OCI-LY1 (cell line): Measurements from ENCODE around the gene DIP2C.

Experiments
- H2AFZ ChIP-seq: fragments of 200-600 bp; sonication (generic), shearing (Covaris generic); 2 replicates; pipeline ENCODE4 v1.6.0; 2014; ENCODE audit warnings: antibody characterized with exemption, mild to moderate bottlenecking, low read length
- H3F3A ChIP-seq: fragments of 200-600 bp; sonication (generic), shearing (Covaris generic); 2 replicates; pipeline ENCODE4 v1.6.0; 2014; ENCODE audit warnings: mild to moderate bottlenecking, antibody characterized with exemption, low read length, moderate library complexity; ENCODE audit not compliant: insufficient read depth
- H3K27ac ChIP-seq: fragments of 200-600 bp; sonication (generic); 2 replicates; pipeline ENCODE4 v1.5.1; 2014; ENCODE audit warnings: low read length, mixed run types, mild to moderate bottlenecking, low read depth; ENCODE audit not compliant: poor library complexity, severe bottlenecking
- H3K27me3 ChIP-seq: fragments of 200-600 bp; sonication (generic); 2 replicates; pipeline ENCODE4 v1.6.0; 2014; ENCODE audit warnings: antibody characterized with exemption, mild to moderate bottlenecking, low read length, moderate library complexity; ENCODE audit not compliant: insufficient read depth
- H3K36me3 ChIP-seq: fragments of 200-600 bp; sonication (generic); 2 replicates; pipeline ENCODE4 v1.6.1; 2014; ENCODE audit warnings: mild to moderate bottlenecking, antibody characterized with exemption, low read length, moderate library complexity, mixed read lengths; ENCODE audit not compliant: insufficient read depth
- H3K4me1 ChIP-seq: fragments of 200-600 bp; sonication (generic); 2 replicates; pipeline ENCODE4 v1.5.1; 2014; ENCODE audit warnings: mild to moderate bottlenecking, low read length, moderate library complexity; ENCODE audit not compliant: insufficient read depth, severe bottlenecking
- H3K4me2 ChIP-seq: fragments of 200-600 bp; sonication (generic), shearing (Covaris generic); 2 replicates; pipeline ENCODE4 v1.6.1; 2014; ENCODE audit warnings: low read length
- H3K4me3 ChIP-seq: fragments of 200-600 bp; sonication (generic); 2 replicates; pipeline ENCODE4 v1.5.1; 2014; ENCODE audit warnings: low read length, low read depth, mild to moderate bottlenecking, mixed read lengths; ENCODE audit not compliant: poor library complexity, severe bottlenecking
- H3K79me2 ChIP-seq: fragments of 200-600 bp; shearing (Covaris generic); 2 replicates; pipeline ENCODE4 v1.6.1; 2016; ENCODE audit warnings: mixed run types, low read length, mixed read lengths; ENCODE audit not compliant: insufficient read depth
- H3K9ac ChIP-seq: fragments of 200-600 bp; sonication (generic), shearing (Covaris generic); 2 replicates; pipeline ENCODE4 v1.6.1; 2014; ENCODE audit warnings: mild to moderate bottlenecking, low read length, mixed read lengths
- H3K9me2 ChIP-seq: fragments of 200-600 bp; sonication (generic), shearing (Covaris generic); 2 replicates; pipeline ENCODE4 v1.6.1; 2014; ENCODE audit warnings: low read depth, mild to moderate bottlenecking, low read length, mixed read lengths
- H3K9me3 ChIP-seq: fragments of 200-600 bp; shearing (Covaris generic); 2 replicates; pipeline ENCODE4 v1.6.1; 2014; ENCODE audit warnings: low read length, mixed read lengths
- H4K20me1 ChIP-seq: fragments of 200-600 bp; sonication (generic), shearing (Covaris generic); 2 replicates; pipeline ENCODE4 v1.6.0; 2016; ENCODE audit warnings: mild to moderate bottlenecking, low read length; ENCODE audit not compliant: insufficient read depth
- EZH2 ChIP-seq: fragments of 200-600 bp; sonication (generic), shearing (Covaris generic); IDR thresholded peaks from 2 replicates; pipeline ENCODE4 v1.8.0; 2017; ENCODE audit warnings: borderline replicate concordance, mixed run types, mild to moderate bottlenecking, antibody characterized with exemption, low read length, moderate library complexity, mixed read lengths
- TF ChIP-seq, protein P1 (sequence below): fragments of 200-600 bp; sonication (generic), shearing (Covaris generic); IDR thresholded peaks from 2 replicates; pipeline ENCODE4 v1.5.1; 2017; ENCODE audit warnings: mild to moderate bottlenecking, antibody characterized with exemption, low read length, moderate library complexity, mixed read lengths

DIP2C gene

DNA sequence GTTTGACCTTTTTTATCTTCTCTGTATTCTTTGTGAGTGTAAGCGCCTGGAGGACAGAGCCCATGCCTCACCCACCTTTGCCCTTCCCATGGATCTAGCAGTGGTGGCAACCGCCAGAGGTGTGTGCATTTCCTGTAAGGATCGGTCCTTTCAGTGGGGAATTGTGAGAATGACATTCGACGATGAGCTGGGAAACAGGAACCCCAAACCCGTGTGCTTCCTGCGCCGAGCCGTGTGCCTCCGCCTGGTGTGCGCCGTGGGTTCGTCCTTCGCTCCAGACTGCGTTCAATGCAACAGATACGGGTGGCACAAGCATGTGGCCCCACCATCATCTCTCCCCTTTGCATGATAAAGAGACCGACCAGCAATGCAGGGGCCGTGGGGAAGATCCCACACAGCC lies 1.7 kb upstream of the DIP2C start:
- Histone ChIP-seq H3K4me2 (no peak overlapping the region), H3K4me1 (peaks cover 19% of the 10 kb centered on the region), H4K20me1 (no peaks in the 10 kb centered on the region), H3K27ac (no peak overlapping the region), H3K9me3 (no peaks in the 10 kb centered on the region), H3K4me3 (no peak overlapping the region), H3K36me3 (no peaks in the 10 kb centered on the region), H3F3A (no peaks in the 10 kb centered on the region), H3K79me2 (no peaks in the 10 kb centered on the region), H3K9ac (no peak overlapping the region), H3K27me3 (no peaks in the 10 kb centered on the region; the same call in 1 of the 2 replicates), H3K9me2 (no peaks in the 10 kb centered on the region), H2AFZ (no peak overlapping the region)
- TF ChIP-seq, protein P1, sequence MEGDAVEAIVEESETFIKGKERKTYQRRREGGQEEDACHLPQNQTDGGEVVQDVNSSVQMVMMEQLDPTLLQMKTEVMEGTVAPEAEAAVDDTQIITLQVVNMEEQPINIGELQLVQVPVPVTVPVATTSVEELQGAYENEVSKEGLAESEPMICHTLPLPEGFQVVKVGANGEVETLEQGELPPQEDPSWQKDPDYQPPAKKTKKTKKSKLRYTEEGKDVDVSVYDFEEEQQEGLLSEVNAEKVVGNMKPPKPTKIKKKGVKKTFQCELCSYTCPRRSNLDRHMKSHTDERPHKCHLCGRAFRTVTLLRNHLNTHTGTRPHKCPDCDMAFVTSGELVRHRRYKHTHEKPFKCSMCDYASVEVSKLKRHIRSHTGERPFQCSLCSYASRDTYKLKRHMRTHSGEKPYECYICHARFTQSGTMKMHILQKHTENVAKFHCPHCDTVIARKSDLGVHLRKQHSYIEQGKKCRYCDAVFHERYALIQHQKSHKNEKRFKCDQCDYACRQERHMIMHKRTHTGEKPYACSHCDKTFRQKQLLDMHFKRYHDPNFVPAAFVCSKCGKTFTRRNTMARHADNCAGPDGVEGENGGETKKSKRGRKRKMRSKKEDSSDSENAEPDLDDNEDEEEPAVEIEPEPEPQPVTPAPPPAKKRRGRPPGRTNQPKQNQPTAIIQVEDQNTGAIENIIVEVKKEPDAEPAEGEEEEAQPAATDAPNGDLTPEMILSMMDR: no peak
- no peak for TF ChIP-seq EZH2

GRCh38 chr10:690372-691161 lies 1.1 kb upstream of the DIP2C start:
- Histone ChIP-seq H4K20me1 (no peaks in the 10 kb centered on the region), H3K79me2 (no peaks in the 10 kb centered on the region), H2AFZ (no peak overlapping the region), H3K36me3 (no peaks in the 10 kb centered on the region), H3K4me1 (peaks cover 19% of the 10 kb centered on the region), H3K9me3 (no peaks in the 10 kb centered on the region), H3K27ac (no peak overlapping the region), H3F3A (no peaks in the 10 kb centered on the region), H3K9ac (no peak overlapping the region), H3K4me2 (no peak overlapping the region), H3K27me3 (no peaks in the 10 kb centered on the region; the same call in 1 of the 2 replicates), H3K9me2 (no peaks in the 10 kb centered on the region), H3K4me3 (no peak overlapping the region)
- TF ChIP-seq EZH2: no peak
- TF ChIP-seq, protein P1: no peak

- no peaks in the 10 kb centered on the region for H3F3A ChIP-seq
- H2AFZ ChIP-seq: no peak overlapping the region
- H3K9me3 ChIP-seq: no peaks in the 10 kb centered on the region
- H4K20me1 ChIP-seq: no peaks in the 10 kb centered on the region
- H3K4me3 ChIP-seq: no peak overlapping the region
- no peaks in the 10 kb centered on the region for H3K36me3 ChIP-seq
- no peaks in the 10 kb centered on the region for H3K79me2 ChIP-seq
- TF ChIP-seq, protein P1: no peak
- TF ChIP-seq EZH2: no peak
- H3K27me3 ChIP-seq: no peaks in the 10 kb centered on the region; the same call in 1 of the 2 replicates
- H3K27ac ChIP-seq: no peak overlapping the region
- no peak overlapping the region for H3K9ac ChIP-seq
- peaks cover 19% of the 10 kb centered on the region for H3K4me1 ChIP-seq
- no peaks in the 10 kb centered on the region for H3K9me2 ChIP-seq
- no peak overlapping the region for H3K4me2 ChIP-seq
These were observed 382 bp downstream of the DIP2C start for GRCh38 chr10:689121-689451.
